Smooth muscle cell (in vitro differentiated cells): Measurements from ENCODE around the gene TSPOAP1. TPM values are rescaled to one million over a fixed set of nuclear protein-coding genes. Genes with fewer than 3 reads are reported as not detected.

ENCODE experiments used
- DNase-seq: peaks from one replicate; lab custom pipeline; 2025; ENCODE audit not compliant: unreplicated experiment; lab: John Stamatoyannopoulos, UW
- H2AFZ ChIP-seq: fragments of 200-600 bp; sonication (generic); 2 replicates; pipeline ENCODE4 v1.6.0; 2016; ENCODE audit warnings: antibody characterized with exemption, low read depth, mild to moderate bottlenecking
- H3F3A ChIP-seq: fragments of 200-600 bp; sonication (generic); 2 replicates; pipeline ENCODE4 v1.6.0; 2017; ENCODE audit warnings: antibody characterized with exemption, low read depth
- H3K27ac ChIP-seq: fragments of 200-600 bp; sonication (generic); 2 replicates; pipeline ENCODE4 v1.5.1; 2016; ENCODE audit warnings: low read depth, mild to moderate bottlenecking
- H3K27me3 ChIP-seq: fragments of 200-600 bp; sonication (generic); 2 replicates; pipeline ENCODE4 v1.6.1; 2016; ENCODE audit warnings: low read depth, mild to moderate bottlenecking
- H3K36me3 ChIP-seq: fragments of 200-600 bp; sonication (generic); 2 replicates; pipeline ENCODE4 v1.5.1; 2016; ENCODE audit warnings: low read depth
- H3K4me1 ChIP-seq: fragments of 200-600 bp; sonication (generic); 2 replicates; pipeline ENCODE4 v1.5.1; 2016; ENCODE audit warnings: low read depth
- H3K4me2 ChIP-seq: fragments of 200-600 bp; sonication (generic); 2 replicates; pipeline ENCODE4 v1.6.0; 2016; ENCODE audit warnings: mild to moderate bottlenecking
- H3K4me3 ChIP-seq: fragments of 200-600 bp; sonication (generic); 2 replicates; pipeline ENCODE4 v1.5.1; 2016; ENCODE audit warnings: mild to moderate bottlenecking
- H3K79me2 ChIP-seq: fragments of 200-600 bp; sonication (generic); 2 replicates; pipeline ENCODE4 v1.6.0; 2016; ENCODE audit warnings: low read depth, mild to moderate bottlenecking
- H3K9ac ChIP-seq: fragments of 200-600 bp; sonication (generic); 2 replicates; pipeline ENCODE4 v1.6.0; 2016; ENCODE audit warnings: low read depth
- H3K9me3 ChIP-seq: fragments of 200-600 bp; sonication (generic); replicated peaks from 2 replicates; pipeline ENCODE4 v1.5.1; 2016; ENCODE audit warnings: low read depth
- H4K20me1 ChIP-seq: fragments of 200-600 bp; sonication (generic); 2 replicates; pipeline ENCODE4 v1.6.0; 2016; ENCODE audit warnings: low read depth
- CTCF ChIP-seq: fragments of 200-600 bp; sonication (generic); IDR thresholded peaks from 2 replicates; pipeline ENCODE4 v1.5.1; 2017; ENCODE audit warnings: borderline replicate concordance, mild to moderate bottlenecking, antibody characterized with exemption; ENCODE audit not compliant: insufficient read depth, poor library complexity, severe bottlenecking
- WGBS: methylation state at CpG from one replicate; pipeline ENCODE4 v1.1.7; 2016; ENCODE audit warnings: low lambda C conversion rate; 5-methylcytosine and 5-hydroxymethylcytosine counted together
- polyA plus RNA-seq: library from polyadenylated mRNA; unstranded; fragments of >200 nt; fragmentation: Nextera tagmentation; extraction: Ambion mirVana; gene quantifications from 2 replicates; pipeline ENCODE4 v1.2.1, GENCODE V29; 2016
- total RNA-seq: library from RNA; depleted of rRNA; stranded (reverse); fragments of >200 nt; gene quantifications from 2 replicates; pipeline ENCODE4 v1.2.3, GENCODE V29; 2014

TSPOAP1 gene
- total and polyA plus RNA-seq, 2 experiments from 2014 or later, result 7.0 to 11.7 TPM

GRCh38 chr17:58269557-58270291 is 58.9 kb downstream of the TSPOAP1 start:
- Histone ChIP-seq H3F3A (no peaks in the 10 kb centered on the region), H3K4me2 (no peak overlapping the region), H4K20me1 (no peaks in the 10 kb centered on the region), H3K27ac (no peak overlapping the region), H3K36me3 (no peaks in the 10 kb centered on the region), H3K4me3 (no peak overlapping the region), H3K27me3 (peaks cover 11% of the 10 kb centered on the region), H3K79me2 (no peaks in the 10 kb centered on the region), H3K9ac (no peak overlapping the region), H3K4me1 (no peaks in the 10 kb centered on the region), H2AFZ (no peak overlapping the region), H3K9me3 (no peaks in the 10 kb centered on the region)
- DNase-seq, result no peak
- TF ChIP-seq CTCF, result no peak
- WGBS, result 84% methylated on average over 9 of the region's 9 CpGs

- no peak overlapping the region for H3K27ac ChIP-seq
- no peak overlapping the region for H3K4me3 ChIP-seq
- no peaks in the 10 kb centered on the region for H3K79me2 ChIP-seq
- H4K20me1 ChIP-seq, result no peaks in the 10 kb centered on the region
- no peak overlapping the region for H2AFZ ChIP-seq
- TF ChIP-seq CTCF, result no peak
- H3K36me3 ChIP-seq, result no peaks in the 10 kb centered on the region
- H3F3A ChIP-seq, result no peaks in the 10 kb centered on the region
- H3K9ac ChIP-seq, result no peak overlapping the region
- peaks cover 19% of the 10 kb centered on the region for H3K27me3 ChIP-seq
- no peak overlapping the region for H3K4me2 ChIP-seq
- no peaks in the 10 kb centered on the region for H3K9me3 ChIP-seq
- WGBS, result 81% methylated on average over 6 of the region's 6 CpGs
- no peak for DNase-seq
- H3K4me1 ChIP-seq, result no peaks in the 10 kb centered on the region
Observed at GRCh38 chr17:58268774-58269556, 59.6 kb downstream of the TSPOAP1 start.

GRCh38 chr17:58268326-58268725 is 60.3 kb downstream of the TSPOAP1 start:
- H3K4me1 ChIP-seq, result no peaks in the 10 kb centered on the region
- no peak for DNase-seq
- TF ChIP-seq CTCF, result no peak
- H3K4me2 ChIP-seq, result no peak overlapping the region
- WGBS, result 95% methylated on average over 12 of the region's 12 CpGs
- H3K9ac ChIP-seq, result no peak overlapping the region
- no peaks in the 10 kb centered on the region for H3F3A ChIP-seq
- no peaks in the 10 kb centered on the region for H3K9me3 ChIP-seq
- no peaks in the 10 kb centered on the region for H3K79me2 ChIP-seq
- H3K27ac ChIP-seq, result no peak overlapping the region
- H2AFZ ChIP-seq, result no peak overlapping the region
- H3K36me3 ChIP-seq, result no peaks in the 10 kb centered on the region
- H4K20me1 ChIP-seq, result no peaks in the 10 kb centered on the region
- H3K4me3 ChIP-seq, result no peak overlapping the region
- H3K27me3 ChIP-seq, result peaks cover 25% of the 10 kb centered on the region
